H9 (cell line): ENCODE results near the gene TMEM181. TPM values are rescaled to one million over a fixed set of nuclear protein-coding genes. Genes with fewer than 3 reads are reported as not detected.
A peak's percentile ranks its signal among the peaks of the same experiment; 100 is the strongest.

Source experiments
- DNase-seq: peaks from one replicate; pipeline ENCODE4 v3.0.0-alpha.2; 2017
- H2AFZ ChIP-seq: one replicate; pipeline ENCODE4 v1.6.1; 2013; ENCODE audit warnings: mild to moderate bottlenecking, low read length, control low read depth, moderate library complexity
- H2AK5ac ChIP-seq: 2 replicates; pipeline ENCODE4 v1.6.1; 2013; ENCODE audit warnings: low read length, control low read depth, mixed read lengths; ENCODE audit not compliant: insufficient read length
- H2BK120ac ChIP-seq: one replicate; pipeline ENCODE4 v1.6.1; 2013; ENCODE audit warnings: low read depth, mild to moderate bottlenecking, low read length, control low read depth, inconsistent platforms; ENCODE audit not compliant: poor library complexity, severe bottlenecking
- H2BK12ac ChIP-seq: 2 replicates; pipeline ENCODE4 v1.6.1; 2013; ENCODE audit warnings: low read length, control low read depth, mixed read lengths, low read depth; ENCODE audit not compliant: insufficient read length
- H2BK15ac ChIP-seq: 2 replicates; pipeline ENCODE4 v1.6.1; 2013; ENCODE audit warnings: low read depth, low read length, control low read depth
- H2BK20ac ChIP-seq: one replicate; pipeline ENCODE4 v1.6.1; 2013; ENCODE audit warnings: low read depth, mild to moderate bottlenecking, low read length, control low read depth, inconsistent platforms; ENCODE audit not compliant: poor library complexity, severe bottlenecking
- H2BK5ac ChIP-seq: 2 replicates; pipeline ENCODE4 v1.6.1; 2013; ENCODE audit warnings: low read length, control low read depth, mixed read lengths; ENCODE audit not compliant: insufficient read length
- H3K14ac ChIP-seq: 2 replicates; pipeline ENCODE4 v1.6.1; 2013; ENCODE audit warnings: low read length, control low read depth; ENCODE audit not compliant: insufficient read depth
- H3K18ac ChIP-seq: 2 replicates; pipeline ENCODE4 v1.6.1; 2013; ENCODE audit warnings: low read depth, mild to moderate bottlenecking, mixed read lengths, low read length, control low read depth; ENCODE audit not compliant: insufficient read length
- H3K23ac ChIP-seq: 2 replicates; pipeline ENCODE4 v1.6.1; 2013; ENCODE audit warnings: low read length, control low read depth, mixed read lengths, low read depth; ENCODE audit not compliant: insufficient read length
- H3K23me2 ChIP-seq: 2 replicates; pipeline ENCODE4 v1.6.1; 2013; ENCODE audit warnings: low read depth, mild to moderate bottlenecking, mixed read lengths, low read length, control low read depth; ENCODE audit not compliant: insufficient read length, poor library complexity, severe bottlenecking
- H3K27ac ChIP-seq: 2 replicates; pipeline ENCODE4 v1.5.1; 2013; ENCODE audit warnings: low read length, control low read depth, mixed read lengths, low read depth; ENCODE audit not compliant: insufficient read length
- H3K27me3 ChIP-seq: 2 replicates; pipeline ENCODE4 v1.6.1; 2013; ENCODE audit warnings: low read length, control low read depth, inconsistent platforms; ENCODE audit not compliant: insufficient read depth
- H3K4ac ChIP-seq: 2 replicates; pipeline ENCODE4 v1.6.1; 2013; ENCODE audit warnings: low read depth, mild to moderate bottlenecking, control low read depth, inconsistent platforms, low read length, moderate library complexity
- H3K4me1 ChIP-seq: 2 replicates; pipeline ENCODE4 v1.6.1; 2013; ENCODE audit warnings: low read length, control low read depth, inconsistent platforms; ENCODE audit not compliant: insufficient read depth
- H3K4me2 ChIP-seq: 2 replicates; pipeline ENCODE4 v1.6.1; 2013; ENCODE audit warnings: low read length, control low read depth, mixed read lengths; ENCODE audit not compliant: insufficient read length, insufficient read depth
- H3K56ac ChIP-seq: 2 replicates; pipeline ENCODE4 v1.6.1; 2013; ENCODE audit warnings: low read depth, mild to moderate bottlenecking, mixed read lengths, low read length, control low read depth; ENCODE audit not compliant: insufficient read length
- H3K79me1 ChIP-seq: 2 replicates; pipeline ENCODE4 v1.6.1; 2013; ENCODE audit warnings: low read depth, mild to moderate bottlenecking, moderate library complexity, low read length, control low read depth, inconsistent platforms; ENCODE audit not compliant: insufficient read depth, poor library complexity, severe bottlenecking
- H3K79me2 ChIP-seq: 2 replicates; pipeline ENCODE4 v1.6.1; 2013; ENCODE audit warnings: low read length, control low read depth, inconsistent platforms; ENCODE audit not compliant: insufficient read depth
- H3K9ac ChIP-seq: 2 replicates; pipeline ENCODE4 v1.6.1; 2013; ENCODE audit warnings: low read length, control low read depth, mixed read lengths; ENCODE audit not compliant: insufficient read length; ENCODE audit errors: extremely low read depth
- H3K9me3 ChIP-seq: one replicate; pipeline ENCODE4 v1.6.1; 2013; ENCODE audit warnings: low read depth, low read length, inconsistent platforms; ENCODE audit not compliant: control insufficient read depth
- H3T11ph ChIP-seq: one replicate; pipeline ENCODE4 v1.6.1; 2013; ENCODE audit warnings: mild to moderate bottlenecking, low read length, control low read depth, inconsistent platforms
- H4K20me1 ChIP-seq: one replicate; pipeline ENCODE4 v1.6.1; 2013; ENCODE audit not compliant: control insufficient read depth, insufficient read length, insufficient read depth
- H4K5ac ChIP-seq: 2 replicates; pipeline ENCODE4 v1.6.1; 2013; ENCODE audit warnings: low read depth, mild to moderate bottlenecking, mixed read lengths, low read length, control low read depth; ENCODE audit not compliant: insufficient read length
- H4K8ac ChIP-seq: replicated peaks from 2 replicates; pipeline ENCODE4 v1.6.1; 2013; ENCODE audit warnings: low read length, control low read depth, mixed read lengths, low read depth; ENCODE audit not compliant: insufficient read length
- H4K91ac ChIP-seq: 2 replicates; pipeline ENCODE4 v1.6.1; 2013; ENCODE audit warnings: low read depth, mild to moderate bottlenecking, moderate library complexity, mixed read lengths, low read length, control low read depth; ENCODE audit not compliant: insufficient read length
- H3K27ac Mint-ChIP-seq, 3 experiments: 2 replicates in 2 of 3; 3 replicates in 1 of 3; pipeline ENCODE4 v1.8.0; 2020 to 2021; ENCODE audit warnings: mixed read lengths in 3 of 3, mild to moderate bottlenecking in 1 of 3, moderate library complexity in 1 of 3
- H3K27me3 Mint-ChIP-seq: 2 replicates; pipeline ENCODE4 v1.8.0; 2021; ENCODE audit warnings: low read depth, mild to moderate bottlenecking, moderate library complexity, mixed read lengths
- H3K36me3 Mint-ChIP-seq, 3 experiments: 2 replicates in 2 of 3; 3 replicates in 1 of 3; pipeline ENCODE4 v1.8.0; 2020 to 2021; ENCODE audit warnings: low read depth in 3 of 3, mixed read lengths in 3 of 3; ENCODE audit not compliant: insufficient read depth in 1 of 3
- H3K4me1 Mint-ChIP-seq, 2 experiments: 2 replicates each; pipeline ENCODE4 v1.8.0; 2020; ENCODE audit warnings: mixed read lengths in 2 of 2
- H3K4me3 Mint-ChIP-seq, 2 experiments: 2 replicates in 1 of 2; 3 replicates in 1 of 2; pipeline ENCODE4 v1.8.0; 2020 to 2021; ENCODE audit warnings: mild to moderate bottlenecking in 2 of 2, mixed read lengths in 2 of 2, moderate library complexity in 1 of 2
- H3K9me3 Mint-ChIP-seq, 2 experiments: 2 replicates in 1 of 2; 3 replicates in 1 of 2; pipeline ENCODE4 v1.8.0; 2020; ENCODE audit warnings: mild to moderate bottlenecking in 2 of 2, mixed read lengths in 2 of 2, moderate library complexity in 1 of 2
- CTCF ChIP-seq: fragments of 200-600 bp; sonication (generic); conservative IDR thresholded peaks from 3 replicates; pipeline ENCODE4 v1.8.0; 2021; ENCODE audit warnings: antibody characterized with exemption, mild to moderate bottlenecking
- WGBS: extraction: QIAGEN DNeasy Blood & Tissue Kit; methylation state at CpG from one replicate; pipeline ENCODE4 v1.1.7; 2013; ENCODE audit warnings: missing lambda C conversion rate, low lambda C conversion rate, mixed read lengths; ENCODE audit not compliant: insufficient read length; ENCODE audit errors: extremely low coverage; 5-methylcytosine and 5-hydroxymethylcytosine counted together
- total RNA-seq: library from RNA; stranded (reverse); gene quantifications from 2 replicates; pipeline ENCODE4 v1.2.1, GENCODE V29; 2021

Gene TMEM181
- total RNA-seq, 1 experiment from 2014 or later, result 24.4 TPM

- Histone ChIP-seq H3K4me2 (no peak overlapping the region), H3K23me2 (no peaks in the 10 kb centered on the region), H2BK120ac (no peak overlapping the region), H2BK15ac (no peak overlapping the region), H3K79me1 (peaks cover 3% of the 10 kb centered on the region), H3K23ac (no peak overlapping the region), H2BK20ac (no peak overlapping the region), H2AFZ (no peak overlapping the region), H3K14ac (no peak overlapping the region), H3K9me3 (no peaks in the 10 kb centered on the region), H3K27me3 (no peaks in the 10 kb centered on the region), H3T11ph (no peak overlapping the region), H2AK5ac (no peak overlapping the region), H3K56ac (no peak overlapping the region), H4K8ac (no peak overlapping the region), H3K27ac (no peak overlapping the region), H3K79me2 (peaks cover 3% of the 10 kb centered on the region; the same call in 1 of the 2 replicates), H3K4ac (no peak overlapping the region), H2BK5ac (no peak overlapping the region), H4K20me1 (no peaks in the 10 kb centered on the region), H3K4me1 (no peaks in the 10 kb centered on the region; the same call in 1 of the 2 replicates), H3K18ac (no peak overlapping the region), H4K5ac (no peak overlapping the region), H4K91ac (no peak overlapping the region), H2BK12ac (no peak overlapping the region), H3K9ac (no peak overlapping the region)
- no peak for DNase-seq
- no peaks in the 10 kb centered on the region for H3K27me3 Mint-ChIP-seq
- peaks cover 28 to 29% of the 10 kb centered on the region in 2 experiments for H3K4me1 Mint-ChIP-seq
- no CpG with 5 or more reads among the region's 28 CpGs for WGBS
- peak overlapping the region in 1 of 2 experiments; percentile 45; a peak in 1 of 5 replicates for H3K4me3 Mint-ChIP-seq
- H3K9me3 Mint-ChIP-seq, result no peaks in the 10 kb centered on the region; a peak in 2 of 5 replicates
- peaks cover 24 to 31% (median 26%) of the 10 kb centered on the region in 3 experiments for H3K36me3 Mint-ChIP-seq
- H3K27ac Mint-ChIP-seq, result peak overlapping the region; percentile 42 to 86 (median 68); a peak in 5 of 7 replicates
- no peak for TF ChIP-seq CTCF
These were observed 13.0 kb downstream of the TMEM181 start for GRCh38 chr6:158572653-158573541.
